Stomach smooth muscle (tissue), 2 donors: ENCODE measurements around the gene RTP2.
A peak's percentile ranks its signal among the peaks of the same experiment; 100 is the strongest.

Experiments
- H3K27ac ChIP-seq: one replicate; pipeline ENCODE4 v1.7.0; 2013; ENCODE audit warnings: mild to moderate bottlenecking, low read length, inconsistent platforms
- H3K27me3 ChIP-seq, 2 donors: one replicate each; pipeline ENCODE4 v1.7.0; 2013; ENCODE audit warnings: low read length in 2 of 2; ENCODE audit not compliant: insufficient read depth in 2 of 2, control insufficient read depth in 1 of 2
- H3K36me3 ChIP-seq, 2 donors: one replicate each; pipeline ENCODE4 v1.7.0; 2013; ENCODE audit warnings: low read length in 2 of 2; ENCODE audit not compliant: control insufficient read depth in 2 of 2, insufficient read depth in 2 of 2
- H3K4me1 ChIP-seq: one replicate; pipeline ENCODE4 v1.7.0; 2013; ENCODE audit warnings: low read length; ENCODE audit not compliant: control insufficient read depth, insufficient read depth
- H3K4me3 ChIP-seq, 2 donors: one replicate each; pipeline ENCODE4 v1.7.0; 2013; ENCODE audit warnings: low read length in 2 of 2
- H3K9ac ChIP-seq, 2 donors: one replicate each; pipeline ENCODE4 v1.7.0; 2013; ENCODE audit warnings: low read length in 2 of 2, mild to moderate bottlenecking in 1 of 2
- H3K9me3 ChIP-seq, 2 donors: one replicate each; pipeline ENCODE4 v1.7.0; 2013; ENCODE audit warnings: low read length in 2 of 2; ENCODE audit not compliant: control insufficient read depth in 2 of 2
- donor health status: healthy.
- donor health status: Pancreatic carcinoma.

RTP2 gene

GRCh38 chr3:187725653-187726370 lies 23.5 kb upstream of the RTP2 start:
- peaks cover 88 to 90% of the 10 kb centered on the region in 2 donors for H3K36me3 ChIP-seq
- H3K4me1 ChIP-seq, result peaks cover 3% of the 10 kb centered on the region
- H3K4me3 ChIP-seq, result no peak overlapping the region
- no peak overlapping the region for H3K9ac ChIP-seq
- H3K27ac ChIP-seq, result no peak overlapping the region
- H3K9me3 ChIP-seq, result no peaks in the 10 kb centered on the region
- H3K27me3 ChIP-seq, result no peaks in the 10 kb centered on the region

DNA sequence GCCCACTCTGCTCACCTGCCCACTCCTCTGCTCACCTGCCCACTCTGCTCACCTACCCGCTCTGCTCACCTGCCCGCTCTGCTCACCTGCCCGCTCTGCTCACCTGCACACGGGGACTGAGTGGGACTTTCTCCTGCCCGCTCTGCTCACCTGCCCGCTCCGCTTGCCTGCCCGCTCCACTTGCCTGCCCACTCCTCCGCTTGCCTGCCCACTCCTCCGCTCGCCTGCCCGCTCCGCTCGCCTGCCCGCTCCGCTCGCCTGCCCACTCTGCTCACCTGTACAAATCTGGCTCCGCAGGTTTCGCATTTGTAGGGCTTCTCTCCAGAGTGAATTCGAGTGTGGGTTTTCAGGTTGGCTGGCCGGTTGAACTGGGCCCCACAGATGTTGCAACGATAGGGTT lies 22.9 kb upstream of the RTP2 start:
- Histone ChIP-seq H3K36me3 (peaks cover 83 to 84% of the 10 kb centered on the region in 2 donors), H3K27ac (no peak overlapping the region), H3K9me3 (no peaks in the 10 kb centered on the region), H3K4me3 (no peak overlapping the region), H3K4me1 (peaks cover 7% of the 10 kb centered on the region), H3K9ac (no peak overlapping the region), H3K27me3 (no peaks in the 10 kb centered on the region)

GRCh38 chr3:187722206-187722612 lies 19.9 kb upstream of the RTP2 start:
- no peak overlapping the region for H3K9ac ChIP-seq
- no peak overlapping the region for H3K27ac ChIP-seq
- H3K36me3 ChIP-seq, result peaks cover 54% of the 10 kb centered on the region in 2 donors
- H3K4me1 ChIP-seq, result peaks cover 15% of the 10 kb centered on the region
- no peaks in the 10 kb centered on the region for H3K27me3 ChIP-seq
- H3K9me3 ChIP-seq, result no peaks in the 10 kb centered on the region
- no peak overlapping the region for H3K4me3 ChIP-seq

- Histone ChIP-seq H3K36me3 (peaks cover 42 to 43% of the 10 kb centered on the region in 2 donors), H3K4me3 (no peak overlapping the region), H3K27ac (peak overlapping the region; percentile 78)
These were observed 18.7 kb upstream of the RTP2 start for GRCh38 chr3:187721055-187721454.

DNA sequence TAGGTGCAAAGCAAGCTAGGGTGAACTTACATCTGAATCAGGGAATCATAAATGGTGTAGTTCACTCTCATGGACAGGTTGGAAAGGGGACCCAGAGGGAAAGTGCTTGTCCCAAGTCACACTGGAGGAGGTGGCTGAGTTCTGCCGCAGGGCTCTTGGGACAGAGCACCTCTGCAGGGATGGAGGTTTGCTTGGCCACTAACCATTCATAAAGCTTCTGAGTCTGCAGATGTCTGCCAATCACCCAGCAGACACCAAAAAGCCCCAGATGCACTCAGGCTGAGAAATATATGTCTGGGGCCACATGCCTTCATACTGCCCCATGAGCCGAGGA lies 17.9 kb upstream of the RTP2 start:
- peak overlapping the region in 1 of 2 donors; percentile 13 for H3K9ac ChIP-seq
- no peaks in the 10 kb centered on the region for H3K27me3 ChIP-seq
- no peak overlapping the region for H3K4me3 ChIP-seq
- H3K4me1 ChIP-seq, result peaks cover 15% of the 10 kb centered on the region
- no peaks in the 10 kb centered on the region for H3K9me3 ChIP-seq
- peak overlapping the region; percentile 78 for H3K27ac ChIP-seq
- peaks cover 35 to 36% of the 10 kb centered on the region in 2 donors for H3K36me3 ChIP-seq

More at GRCh38 chr3:187721055-187721454, 18.7 kb upstream of the RTP2 start:
- Histone ChIP-seq H3K4me1 (peaks cover 15% of the 10 kb centered on the region), H3K27me3 (no peaks in the 10 kb centered on the region), H3K9me3 (no peaks in the 10 kb centered on the region), H3K9ac (no peak overlapping the region)

- H3K4me1 ChIP-seq, result peaks cover 15% of the 10 kb centered on the region
- peak overlapping the region; percentile 78 for H3K27ac ChIP-seq
- H3K27me3 ChIP-seq, result no peaks in the 10 kb centered on the region
- H3K4me3 ChIP-seq, result no peak overlapping the region
- peak overlapping the region in 1 of 2 donors; percentile 13 for H3K9ac ChIP-seq
- peaks cover 29 to 31% of the 10 kb centered on the region in 2 donors for H3K36me3 ChIP-seq
- H3K9me3 ChIP-seq, result no peaks in the 10 kb centered on the region
These were observed 17.4 kb upstream of the RTP2 start for GRCh38 chr3:187719628-187720336.

DNA sequence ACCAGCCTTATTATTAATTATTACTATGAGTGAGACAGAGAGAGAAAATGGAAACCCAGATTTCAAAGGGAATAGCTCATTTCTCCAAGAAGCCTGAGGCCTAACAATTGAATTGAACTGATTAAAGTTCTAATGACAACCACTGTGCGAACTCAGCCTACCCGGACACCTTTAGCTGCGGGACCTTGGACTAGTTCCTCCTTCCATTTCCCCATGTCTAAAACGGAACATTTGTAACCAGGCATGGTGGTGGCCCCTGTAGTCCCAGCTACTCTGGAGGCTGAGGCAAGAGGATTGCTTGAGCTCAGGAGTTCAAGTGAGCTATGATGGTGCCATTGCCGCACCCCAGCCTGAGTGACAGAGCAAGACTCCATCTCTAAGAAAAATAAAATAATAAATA lies 16.4 kb upstream of the RTP2 start:
- Histone ChIP-seq H3K27ac (no peak overlapping the region), H3K9ac (no peak overlapping the region), H3K36me3 (peaks cover 21 to 22% of the 10 kb centered on the region in 2 donors), H3K9me3 (no peaks in the 10 kb centered on the region), H3K4me1 (peaks cover 15% of the 10 kb centered on the region), H3K4me3 (no peak overlapping the region), H3K27me3 (no peaks in the 10 kb centered on the region)

- Histone ChIP-seq H3K36me3 (peaks cover 9 to 12% of the 10 kb centered on the region in 2 donors), H3K9me3 (no peaks in the 10 kb centered on the region), H3K4me3 (no peak overlapping the region), H3K27ac (no peak overlapping the region), H3K27me3 (no peaks in the 10 kb centered on the region), H3K9ac (no peak overlapping the region), H3K4me1 (peaks cover 18% of the 10 kb centered on the region)
These were observed 15.2 kb upstream of the RTP2 start for GRCh38 chr3:187717572-187717971.

GRCh38 chr3:187714404-187714979 lies 12.1 kb upstream of the RTP2 start:
- H3K4me3 ChIP-seq, result no peak overlapping the region
- H3K36me3 ChIP-seq, result no peaks in the 10 kb centered on the region
- H3K9ac ChIP-seq, result no peak overlapping the region
- H3K27me3 ChIP-seq, result no peaks in the 10 kb centered on the region
- H3K9me3 ChIP-seq, result no peaks in the 10 kb centered on the region
- no peak overlapping the region for H3K27ac ChIP-seq
- peaks cover 3% of the 10 kb centered on the region for H3K4me1 ChIP-seq

GRCh38 chr3:187713504-187713903 lies 11.1 kb upstream of the RTP2 start:
- no peak overlapping the region for H3K9ac ChIP-seq
- peaks cover 3% of the 10 kb centered on the region for H3K4me1 ChIP-seq
- no peaks in the 10 kb centered on the region for H3K9me3 ChIP-seq
- no peaks in the 10 kb centered on the region for H3K36me3 ChIP-seq
- peak overlapping the region in 1 of 2 donors; percentile 8 for H3K4me3 ChIP-seq
- no peak overlapping the region for H3K27ac ChIP-seq
- H3K27me3 ChIP-seq, result no peaks in the 10 kb centered on the region

- no peaks in the 10 kb centered on the region for H3K36me3 ChIP-seq
- H3K9me3 ChIP-seq, result no peaks in the 10 kb centered on the region
- H3K4me3 ChIP-seq, result no peak overlapping the region
- H3K4me1 ChIP-seq, result peaks cover 3% of the 10 kb centered on the region
- H3K27me3 ChIP-seq, result no peaks in the 10 kb centered on the region
- H3K27ac ChIP-seq, result no peak overlapping the region
- no peak overlapping the region for H3K9ac ChIP-seq
These were observed 6.8 kb upstream of the RTP2 start for GRCh38 chr3:187709155-187709554.
